Gastroesophageal sphincter (tissue), 4 donors: Measurements from ENCODE around the gene AURKAIP1. TPM values are rescaled to one million over a fixed set of nuclear protein-coding genes. Genes with fewer than 3 reads are reported as not detected.

Experiments
- ATAC-seq: fragments of 150-250 bp; one replicate; pipeline ENCODE4 v1.9.1; 2016; ENCODE audit warnings: mild to moderate bottlenecking, moderate library complexity
- H3K27ac ChIP-seq, 4 donors: fragments of 200-600 bp; sonication (generic) in 3 of 4; 1 replicate in 3 of 4; 2 replicates in 1 of 4; pipeline ENCODE4 v1.5.1; 2016 to 2019
- H3K27me3 ChIP-seq: fragments of 200-600 bp; sonication (generic); one replicate; pipeline ENCODE4 v1.5.1; 2019
- H3K36me3 ChIP-seq, 2 donors: fragments of 200-600 bp; sonication (generic); one replicate each; pipeline ENCODE4 v1.5.1; 2019; ENCODE audit warnings: control low read depth in 1 of 2
- H3K4me1 ChIP-seq, 3 donors: fragments of 200-600 bp; sonication (generic); 1 replicate in 2 of 3; 2 replicates in 1 of 3; pipeline ENCODE4 v1.5.1; 2016 to 2019; ENCODE audit warnings: control low read depth in 2 of 3
- H3K4me3 ChIP-seq, 2 donors: fragments of 200-600 bp; sonication (generic); one replicate each; pipeline ENCODE4 v1.5.1; 2019; ENCODE audit warnings: mild to moderate bottlenecking in 1 of 2, moderate library complexity in 1 of 2
- H3K9me3 ChIP-seq, 3 donors: fragments of 200-600 bp; sonication (generic); one replicate each; pipeline ENCODE4 v1.5.1; 2017 to 2019; ENCODE audit warnings: control low read depth in 2 of 3
- EP300 ChIP-seq: sonication (generic); formaldehyde crosslinking; IDR thresholded peaks from one replicate; pipeline ENCODE4 v1.6.1; 2017; ENCODE audit warnings: antibody characterized with exemption, mild to moderate bottlenecking
- POLR2A ChIP-seq, 2 donors: fragments of 450-650 bp; IDR thresholded peaks; one replicate each; pipeline ENCODE4 v1.6.1; 2017; ENCODE audit warnings: antibody characterized with exemption in 2 of 2, mild to moderate bottlenecking in 2 of 2, moderate library complexity in 1 of 2
- POLR2AphosphoS5 ChIP-seq: sonication (generic); formaldehyde crosslinking; IDR thresholded peaks from one replicate; pipeline ENCODE4 v1.6.1; 2017; ENCODE audit warnings: antibody characterized with exemption
- WGBS, 2 donors: methylation state at CpG; one replicate each; pipeline ENCODE4 v1.1.5; 2018; ENCODE audit warnings: low coverage in 1 of 2; 5-methylcytosine and 5-hydroxymethylcytosine counted together
- total RNA-seq, 4 donors: library from RNA; depleted of rRNA; stranded (reverse); fragments of >200 nt; gene quantifications; one replicate each; pipeline ENCODE4 v1.1.0, GENCODE V29; 2016
- TF ChIP-seq, protein P1 (sequence below), 4 experiments: fragments of 200-600 bp in 2 of 4; fragments of 450-650 bp in 2 of 4; sonication (generic) in 1 of 4; IDR thresholded peaks; one replicate each; pipeline ENCODE4 v1.5.1; 2017 to 2019; ENCODE audit warnings: antibody characterized with exemption in 4 of 4, mild to moderate bottlenecking in 2 of 4, moderate library complexity in 2 of 4

Gene AURKAIP1
- total RNA-seq, 4 donors from 2014 or later = 103 to 138 (median 108) TPM

DNA sequence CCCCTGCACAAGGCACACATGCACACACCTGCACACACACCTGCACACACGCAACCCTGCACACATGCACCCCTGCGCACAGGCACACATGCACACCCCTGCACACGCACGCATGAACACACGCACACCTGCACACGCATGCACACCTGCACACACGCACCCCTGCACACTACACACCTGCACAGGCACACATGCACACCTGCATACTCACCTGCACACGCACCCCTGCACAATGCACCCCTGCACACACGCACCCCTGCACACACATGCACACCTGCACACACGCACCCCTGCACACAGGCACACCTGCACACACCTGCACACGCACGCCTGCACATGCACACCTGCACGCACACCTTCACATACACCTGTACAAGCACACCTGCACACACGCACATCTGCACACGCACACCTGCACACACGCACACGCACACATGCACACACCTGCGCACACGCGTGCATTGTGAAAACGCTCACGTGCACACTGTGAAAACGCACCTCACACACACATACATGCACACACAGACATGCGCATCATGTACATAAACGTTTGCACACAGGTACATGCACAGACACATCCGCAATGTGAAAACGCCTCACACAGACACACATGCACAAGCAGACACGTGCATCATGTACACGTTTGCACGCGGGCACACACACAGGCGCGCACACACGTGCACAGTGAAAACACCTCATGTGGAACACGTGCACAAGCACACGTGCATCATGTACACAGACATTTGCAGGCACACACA, 34.0 kb downstream of the AURKAIP1 start:
- WGBS, 2 donors = 83 to 85% methylated on average over 24 to 30 of the region's 36 CpGs
- Histone ChIP-seq H3K4me3 (no peak overlapping the region), H3K27me3 (no peaks in the 10 kb centered on the region), H3K9me3 (no peaks in the 10 kb centered on the region), H3K27ac (no peak overlapping the region), H3K36me3 (peaks cover 0 to 66% of the 10 kb centered on the region in 2 donors), H3K4me1 (peaks cover 0 to 27% (median 11%) of the 10 kb centered on the region in 3 donors)
- ATAC-seq = no peak
- TF ChIP-seq, protein P1, sequence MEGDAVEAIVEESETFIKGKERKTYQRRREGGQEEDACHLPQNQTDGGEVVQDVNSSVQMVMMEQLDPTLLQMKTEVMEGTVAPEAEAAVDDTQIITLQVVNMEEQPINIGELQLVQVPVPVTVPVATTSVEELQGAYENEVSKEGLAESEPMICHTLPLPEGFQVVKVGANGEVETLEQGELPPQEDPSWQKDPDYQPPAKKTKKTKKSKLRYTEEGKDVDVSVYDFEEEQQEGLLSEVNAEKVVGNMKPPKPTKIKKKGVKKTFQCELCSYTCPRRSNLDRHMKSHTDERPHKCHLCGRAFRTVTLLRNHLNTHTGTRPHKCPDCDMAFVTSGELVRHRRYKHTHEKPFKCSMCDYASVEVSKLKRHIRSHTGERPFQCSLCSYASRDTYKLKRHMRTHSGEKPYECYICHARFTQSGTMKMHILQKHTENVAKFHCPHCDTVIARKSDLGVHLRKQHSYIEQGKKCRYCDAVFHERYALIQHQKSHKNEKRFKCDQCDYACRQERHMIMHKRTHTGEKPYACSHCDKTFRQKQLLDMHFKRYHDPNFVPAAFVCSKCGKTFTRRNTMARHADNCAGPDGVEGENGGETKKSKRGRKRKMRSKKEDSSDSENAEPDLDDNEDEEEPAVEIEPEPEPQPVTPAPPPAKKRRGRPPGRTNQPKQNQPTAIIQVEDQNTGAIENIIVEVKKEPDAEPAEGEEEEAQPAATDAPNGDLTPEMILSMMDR (IDR thresholded peaks at IDR 0.05) = no peak
- TF ChIP-seq POLR2A (IDR thresholded peaks at IDR 0.05) (no peak), POLR2AphosphoS5 (no peak), EP300 (no peak)

DNA sequence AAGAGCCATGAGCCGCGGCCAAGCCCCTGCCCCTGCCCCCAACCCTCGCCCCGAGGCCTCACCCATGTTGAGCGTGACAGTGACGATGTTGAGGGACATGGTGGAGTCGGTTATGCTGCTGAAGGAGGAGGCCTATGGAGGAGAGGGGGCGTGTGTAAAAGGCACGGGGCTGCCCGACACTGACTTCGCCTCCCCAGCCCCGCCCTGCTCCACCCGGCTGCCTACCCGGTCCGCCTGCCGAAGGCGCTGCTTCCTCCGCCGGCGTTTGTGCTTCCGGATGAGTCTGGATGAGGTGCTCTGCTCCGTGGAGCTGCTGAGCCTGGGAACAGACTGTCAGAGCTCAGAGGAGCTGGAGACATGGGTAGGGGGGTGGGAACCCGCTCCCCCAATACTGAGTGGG, 34.8 kb downstream of the AURKAIP1 start:
- Histone ChIP-seq H3K27me3 (no peaks in the 10 kb centered on the region), H3K4me1 (peaks cover 0 to 19% (median 3%) of the 10 kb centered on the region in 3 donors), H3K36me3 (peaks cover 0 to 73% of the 10 kb centered on the region in 2 donors), H3K9me3 (no peaks in the 10 kb centered on the region), H3K4me3 (no peak overlapping the region), H3K27ac (no peak overlapping the region)
- 93% methylated on average over 6 of the region's 23 CpGs; no CpG with 5 or more reads in 1 of the 2 donors for WGBS, 2 donors
- ATAC-seq = no peak
- no peak for TF ChIP-seq POLR2AphosphoS5
- no peak for TF ChIP-seq EP300
- TF ChIP-seq, protein P1 (IDR thresholded peaks at IDR 0.05) = no peak
- no peak for TF ChIP-seq POLR2A (IDR thresholded peaks at IDR 0.05)

DNA sequence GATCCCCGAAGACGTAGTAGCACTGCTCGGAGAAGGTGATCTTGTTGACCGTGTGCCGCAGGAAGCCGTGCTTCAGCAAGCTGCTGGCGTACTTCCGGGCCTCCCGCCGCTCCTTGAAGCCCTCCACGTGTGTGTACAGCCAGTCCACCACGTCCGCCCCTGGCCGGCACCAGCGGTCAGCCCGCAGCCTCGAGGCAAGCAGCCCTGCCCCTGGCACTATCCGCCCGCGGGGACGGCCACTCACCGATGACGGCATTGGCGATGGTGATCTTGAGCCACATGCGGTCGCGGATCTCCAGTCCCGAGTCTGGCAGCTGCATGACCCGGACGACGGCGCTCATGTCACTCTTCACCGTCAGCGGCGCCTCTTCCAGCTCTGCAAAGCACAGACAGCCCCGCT, 36.7 kb downstream of the AURKAIP1 start:
- TF ChIP-seq POLR2A (IDR thresholded peaks at IDR 0.05) (no peak), POLR2AphosphoS5 (no peak), EP300 (no peak)
- TF ChIP-seq, protein P1 (IDR thresholded peaks at IDR 0.05) = no peak

DNA sequence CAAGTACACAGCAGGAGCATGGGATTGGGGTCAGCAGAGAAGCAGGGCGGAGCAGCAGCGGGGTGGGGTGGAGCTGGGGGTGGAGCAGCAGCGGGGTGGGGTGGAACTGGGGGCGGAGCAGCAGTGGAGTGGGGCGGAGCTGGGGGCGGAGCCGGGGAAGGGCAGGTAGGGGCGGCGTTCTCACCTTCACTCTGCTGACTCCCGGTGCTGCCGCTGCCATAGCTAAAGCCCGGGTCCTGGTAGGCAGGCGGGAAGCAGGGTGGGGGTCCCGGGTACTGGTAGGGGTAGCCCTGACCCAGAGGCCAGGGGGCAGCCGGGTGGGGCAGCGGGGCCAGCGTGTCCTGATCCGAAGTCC, 37.2 kb downstream of the AURKAIP1 start:
- ATAC-seq = no peak
- TF ChIP-seq POLR2A (IDR thresholded peaks at IDR 0.05) (no peak), EP300 (no peak), POLR2AphosphoS5 (no peak)
- TF ChIP-seq, protein P1 (IDR thresholded peaks at IDR 0.05) = no peak
- H3K4me1 ChIP-seq = no peaks in the 10 kb centered on the region
- WGBS, 2 donors = 84% methylated on average over 8 of the region's 18 CpGs; no CpG with 5 or more reads in 1 of the 2 donors
- H3K4me3 ChIP-seq = no peak overlapping the region
- no peaks in the 10 kb centered on the region for H3K9me3 ChIP-seq
- no peak overlapping the region for H3K27ac ChIP-seq
- H3K36me3 ChIP-seq = peaks cover 0 to 73% of the 10 kb centered on the region in 2 donors
- H3K27me3 ChIP-seq = no peaks in the 10 kb centered on the region

More for the DNA sequence above, 36.7 kb downstream of the AURKAIP1 start:
- peaks cover 0 to 73% of the 10 kb centered on the region in 2 donors for H3K36me3 ChIP-seq
- no peak overlapping the region for H3K4me3 ChIP-seq
- WGBS, 2 donors = 88% methylated on average over 8 of the region's 36 CpGs; no CpG with 5 or more reads in 1 of the 2 donors
- H3K27me3 ChIP-seq = no peaks in the 10 kb centered on the region
- no peak for ATAC-seq
- no peaks in the 10 kb centered on the region for H3K9me3 ChIP-seq
- no peak overlapping the region for H3K27ac ChIP-seq
- H3K4me1 ChIP-seq = no peaks in the 10 kb centered on the region
